GM23338 (cell line): Measurements from ENCODE around the gene TRIO.

ENCODE experiments used
- CREB1 ChIP-seq: fragments of 250-450 bp; sonication (Bioruptor Pico); IDR thresholded peaks from 2 replicates; pipeline ENCODE4 v1.5.0; 2020; ENCODE audit warnings: low read depth, mild to moderate bottlenecking, moderate library complexity
- CTCF ChIP-seq, 2 experiments: fragments of 200-600 bp in 1 of 2; sonication (generic) in 1 of 2; conservative IDR thresholded peaks; 2 replicates each; pipeline versions ENCODE4 v1.5.1 to v1.6.1; 2016 to 2017; ENCODE audit warnings: antibody characterized with exemption in 2 of 2, low read depth in 2 of 2, mild to moderate bottlenecking in 2 of 2, moderate library complexity in 1 of 2
- ETS1 ChIP-seq: IDR thresholded peaks from 2 replicates; pipeline ENCODE4 v1.6.1; 2016; ENCODE audit warnings: antibody characterized with exemption
- EZH2 ChIP-seq: fragments of 200-600 bp; sonication (generic); IDR thresholded peaks from one replicate; pipeline ENCODE4 v1.8.0; 2017; ENCODE audit warnings: antibody characterized with exemption, mild to moderate bottlenecking, low read depth; ENCODE audit not compliant: unreplicated experiment
- EZH2phosphoT487 ChIP-seq: fragments of 200-600 bp; sonication (generic); IDR thresholded peaks from one replicate; pipeline ENCODE4 v1.8.1; 2018; ENCODE audit warnings: antibody characterized with exemption; ENCODE audit not compliant: unreplicated experiment
- JUNB ChIP-seq: IDR thresholded peaks from one replicate; pipeline ENCODE4 v1.6.1; 2016; ENCODE audit warnings: antibody characterized with exemption; ENCODE audit not compliant: unreplicated experiment
- POLR2AphosphoS5 ChIP-seq: IDR thresholded peaks from 2 replicates; pipeline ENCODE4 v1.6.1; 2016; ENCODE audit warnings: antibody characterized with exemption, low read depth
- REST ChIP-seq: IDR thresholded peaks from one replicate; pipeline ENCODE4 v1.6.1; 2018; ENCODE audit warnings: antibody characterized with exemption; ENCODE audit not compliant: unreplicated experiment

- TF ChIP-seq EZH2 (no peak), POLR2AphosphoS5 (no peak), CTCF (conservative IDR thresholded peaks at IDR 0.05; ENCODE audit: low read depth in 2 of 2) (no peak), REST (no peak), EZH2phosphoT487 (no peak), JUNB (no peak), CREB1 (CRISPR knock-in tag) (no peak), ETS1 (no peak)
Observed at GRCh38 chr5:14265570-14265969, 122.4 kb downstream of the TRIO start.
